ENCODE results near the gene WFDC8. TPM values are rescaled to one million over a fixed set of nuclear protein-coding genes. Genes with fewer than 3 reads are reported as not detected.

The WFDC8 gene
- total and polyA plus RNA-seq, 2 donors from 2014 or later, result not detected

DNA sequence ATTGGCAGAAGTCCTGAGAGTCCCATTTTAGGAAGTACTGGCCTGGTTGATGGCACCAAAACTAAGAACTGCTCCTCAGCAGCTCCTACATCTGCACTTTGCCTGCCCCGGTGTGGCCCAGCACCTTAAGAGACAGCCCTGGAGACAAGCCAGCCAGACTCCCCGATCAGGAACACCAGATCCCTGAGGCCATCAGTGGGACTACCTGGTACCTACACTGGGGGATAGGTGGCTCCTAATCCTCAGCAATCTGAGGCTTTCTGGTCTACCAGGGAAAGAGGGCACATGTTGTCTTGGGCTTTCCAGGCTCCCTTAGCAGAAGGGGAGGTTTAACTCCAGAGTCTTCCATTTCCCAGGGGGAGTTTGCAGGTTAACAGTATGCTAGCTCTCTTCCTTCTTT, 39.7 kb downstream of the WFDC8 start, which contains the start of gene WFDC6:
Gene WFDC6 (minus strand): TSS at position 101 of the 400 bp plus-strand sequence. CDS start 75 bp downstream, at position 26.
- Histone ChIP-seq H3K9me3 (ENCODE audit: control insufficient read depth in 2 of 3, insufficient read depth in 1 of 3, low read length in 3 of 3) (no peaks in the 10 kb centered on the region), H3K4me1 (ENCODE audit: control insufficient read depth in 2 of 3, insufficient read depth in 2 of 3, low read depth in 1 of 3, low read length in 3 of 3) (no peaks in the 10 kb centered on the region), H3K36me3 (ENCODE audit: control insufficient read depth in 2 of 3, insufficient read depth in 3 of 3, low read length in 3 of 3) (no peaks in the 10 kb centered on the region), H3K9ac (ENCODE audit: low read length in 3 of 3) (no peak within 1 kb of the TSS), H3K27me3 (ENCODE audit: control insufficient read depth, insufficient read depth, low read length) (no peaks in the 10 kb centered on the region), H3K27ac (ENCODE audit: low read depth in 2 of 2, low read length in 2 of 2) (no peak within 1 kb of the TSS), H3K4me3 (ENCODE audit: low read length in 3 of 3) (no peak within 1 kb of the TSS)
- TF ChIP-seq, protein P1, sequence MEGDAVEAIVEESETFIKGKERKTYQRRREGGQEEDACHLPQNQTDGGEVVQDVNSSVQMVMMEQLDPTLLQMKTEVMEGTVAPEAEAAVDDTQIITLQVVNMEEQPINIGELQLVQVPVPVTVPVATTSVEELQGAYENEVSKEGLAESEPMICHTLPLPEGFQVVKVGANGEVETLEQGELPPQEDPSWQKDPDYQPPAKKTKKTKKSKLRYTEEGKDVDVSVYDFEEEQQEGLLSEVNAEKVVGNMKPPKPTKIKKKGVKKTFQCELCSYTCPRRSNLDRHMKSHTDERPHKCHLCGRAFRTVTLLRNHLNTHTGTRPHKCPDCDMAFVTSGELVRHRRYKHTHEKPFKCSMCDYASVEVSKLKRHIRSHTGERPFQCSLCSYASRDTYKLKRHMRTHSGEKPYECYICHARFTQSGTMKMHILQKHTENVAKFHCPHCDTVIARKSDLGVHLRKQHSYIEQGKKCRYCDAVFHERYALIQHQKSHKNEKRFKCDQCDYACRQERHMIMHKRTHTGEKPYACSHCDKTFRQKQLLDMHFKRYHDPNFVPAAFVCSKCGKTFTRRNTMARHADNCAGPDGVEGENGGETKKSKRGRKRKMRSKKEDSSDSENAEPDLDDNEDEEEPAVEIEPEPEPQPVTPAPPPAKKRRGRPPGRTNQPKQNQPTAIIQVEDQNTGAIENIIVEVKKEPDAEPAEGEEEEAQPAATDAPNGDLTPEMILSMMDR (IDR thresholded peaks at IDR 0.05; ENCODE audit: borderline replicate concordance, extremely low read depth, insufficient read depth), result no peak
- intact Hi-C loops (cut with DNase I), result no loop called here
- no peak for FAIRE-seq
- DNase-seq, result no peak

DNA sequence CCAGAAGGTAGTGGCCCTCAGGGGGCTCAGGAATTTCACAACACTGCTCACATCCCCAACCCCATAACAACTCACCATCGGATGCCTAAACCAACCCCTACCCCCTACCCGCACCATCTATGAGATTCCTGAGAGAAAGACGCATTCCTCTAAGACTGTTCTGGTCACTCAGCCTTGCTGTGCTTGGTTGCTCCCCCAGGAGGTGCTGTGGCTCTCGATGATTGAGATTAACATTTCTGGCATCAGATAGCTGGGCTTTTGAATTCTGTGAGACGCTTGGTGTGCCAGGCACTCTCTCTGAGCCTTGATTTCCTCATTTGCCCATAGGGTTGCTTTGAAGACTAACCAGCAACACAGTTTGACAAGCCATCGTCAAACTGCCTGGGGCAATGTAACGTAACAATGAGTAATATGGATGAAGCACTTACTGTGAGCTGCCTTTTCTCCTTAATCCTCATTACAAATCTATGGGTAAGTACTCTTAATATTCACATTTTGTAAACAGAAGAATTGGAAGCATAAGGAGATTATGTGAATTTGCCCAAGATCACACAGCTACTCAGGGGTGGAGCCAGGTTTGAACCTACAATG, 40.8 kb downstream of the WFDC8 start:
- TF ChIP-seq, protein P1 (IDR thresholded peaks at IDR 0.05; ENCODE audit: borderline replicate concordance, extremely low read depth, insufficient read depth), result no peak
- intact Hi-C loops (cut with DNase I), result no loop called here
- DNase-seq (no peak), FAIRE-seq (no peak)
- H3K9ac ChIP-seq (ENCODE audit: low read length in 3 of 3), result no peak overlapping the region
- H3K36me3 ChIP-seq (ENCODE audit: control insufficient read depth in 2 of 3, insufficient read depth in 3 of 3, low read length in 3 of 3), result no peaks in the 10 kb centered on the region
- no peak overlapping the region for H3K4me3 ChIP-seq (ENCODE audit: low read length in 3 of 3)
- H3K9me3 ChIP-seq (ENCODE audit: control insufficient read depth in 2 of 3, insufficient read depth in 1 of 3, low read length in 3 of 3), result no peaks in the 10 kb centered on the region
- no peak overlapping the region for H3K27ac ChIP-seq (ENCODE audit: low read depth in 2 of 2, low read length in 2 of 2)
- no peaks in the 10 kb centered on the region for H3K27me3 ChIP-seq (ENCODE audit: control insufficient read depth, insufficient read depth, low read length)
- H3K4me1 ChIP-seq (ENCODE audit: control insufficient read depth in 2 of 3, insufficient read depth in 2 of 3, low read depth in 1 of 3, low read length in 3 of 3), result no peaks in the 10 kb centered on the region

DNA sequence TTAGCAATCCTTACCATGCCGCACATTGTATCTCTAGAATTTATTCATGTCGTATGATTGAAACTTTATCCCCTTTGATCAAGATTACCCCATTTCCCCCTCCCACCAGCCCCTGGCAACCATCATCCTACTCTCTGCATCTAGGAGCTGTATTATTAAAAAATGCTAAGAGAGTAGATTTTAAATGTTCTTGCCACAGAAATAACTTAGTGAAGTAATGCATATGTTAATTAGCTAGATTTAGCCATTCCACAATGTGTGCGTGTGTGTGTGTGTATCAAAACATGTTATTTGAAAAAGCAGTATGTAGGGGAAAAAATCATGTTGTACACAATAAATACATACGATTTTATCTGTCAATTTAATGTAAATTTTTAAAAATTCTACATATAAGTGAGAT, 51.8 kb downstream of the WFDC8 start:
- H3K36me3 ChIP-seq (ENCODE audit: control insufficient read depth in 2 of 3, insufficient read depth in 3 of 3, low read length in 3 of 3), result no peaks in the 10 kb centered on the region
- H3K27me3 ChIP-seq (ENCODE audit: control insufficient read depth, insufficient read depth, low read length), result no peaks in the 10 kb centered on the region
- TF ChIP-seq, protein P1 (IDR thresholded peaks at IDR 0.05; ENCODE audit: borderline replicate concordance, extremely low read depth, insufficient read depth), result no peak
- no peak for FAIRE-seq
- DNase-seq, result no peak
- no peak overlapping the region for H3K27ac ChIP-seq (ENCODE audit: low read depth in 2 of 2, low read length in 2 of 2)
- no peaks in the 10 kb centered on the region for H3K4me1 ChIP-seq (ENCODE audit: control insufficient read depth in 2 of 3, insufficient read depth in 2 of 3, low read depth in 1 of 3, low read length in 3 of 3)
- H3K4me3 ChIP-seq (ENCODE audit: low read length in 3 of 3), result no peak overlapping the region
- no peak overlapping the region for H3K9ac ChIP-seq (ENCODE audit: low read length in 3 of 3)
- intact Hi-C loops (cut with DNase I), result no loop called here
- H3K9me3 ChIP-seq (ENCODE audit: control insufficient read depth in 2 of 3, insufficient read depth in 1 of 3, low read length in 3 of 3), result no peaks in the 10 kb centered on the region

DNA sequence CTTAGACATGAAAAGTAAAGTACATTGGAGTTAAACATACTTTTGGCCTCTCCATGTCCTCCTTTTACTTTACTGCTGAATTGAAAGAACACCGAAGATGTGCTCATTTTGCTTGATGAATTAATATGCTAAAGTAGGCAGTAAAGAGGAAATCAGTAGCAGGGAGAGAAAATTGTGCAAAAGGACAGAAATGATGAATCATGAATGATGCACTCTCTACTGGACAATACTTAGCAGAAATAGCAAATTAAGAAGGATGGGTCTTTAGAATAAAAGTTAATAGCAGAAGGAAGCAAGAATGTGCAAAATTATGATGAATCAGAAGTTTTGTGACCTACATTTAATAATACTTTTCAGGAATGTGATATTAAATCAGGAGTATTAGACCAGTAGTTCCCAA, 55.3 kb downstream of the WFDC8 start:
- Histone ChIP-seq H3K4me3 (ENCODE audit: low read length in 3 of 3) (no peak overlapping the region), H3K4me1 (ENCODE audit: control insufficient read depth in 2 of 3, insufficient read depth in 2 of 3, low read depth in 1 of 3, low read length in 3 of 3) (no peaks in the 10 kb centered on the region), H3K27me3 (ENCODE audit: control insufficient read depth, insufficient read depth, low read length) (no peaks in the 10 kb centered on the region), H3K9ac (ENCODE audit: low read length in 3 of 3) (no peak overlapping the region), H3K9me3 (ENCODE audit: control insufficient read depth in 2 of 3, insufficient read depth in 1 of 3, low read length in 3 of 3) (no peaks in the 10 kb centered on the region), H3K36me3 (ENCODE audit: control insufficient read depth in 2 of 3, insufficient read depth in 3 of 3, low read length in 3 of 3) (no peaks in the 10 kb centered on the region), H3K27ac (ENCODE audit: low read depth in 2 of 2, low read length in 2 of 2) (no peak overlapping the region)
- TF ChIP-seq, protein P1 (IDR thresholded peaks at IDR 0.05; ENCODE audit: borderline replicate concordance, extremely low read depth, insufficient read depth), result no peak
- intact Hi-C loops (cut with DNase I), result no loop called here
- DNase-seq (no peak), FAIRE-seq (no peak)

All from kidney (tissue), 14 donors.